K562 (cell line): ENCODE data around the gene NCF1. TPM values are rescaled to one million over a fixed set of nuclear protein-coding genes. Genes with fewer than 3 reads are reported as not detected.
"Not testable (repeated sequence)": the region's sequence is repeated elsewhere in the genome, so short reads cannot be mapped to it uniquely, and the experiment has no call there.

Experiments
- ATAC-seq: fragments of 200-7000 bp; cut with Tn5 transposase; 3 replicates; pipeline ENCODE4 v1.9.1; 2020; ENCODE audit warnings: moderate library complexity
- Bru-seq: library from RNA; stranded (reverse); fragments of 400-500 nt; gene quantifications from one replicate; lab custom pipeline; 2021; lab: Mats Ljungman, UMichigan
- BruChase-seq, 2 experiments: library from RNA; stranded (reverse); fragments of 400-500 nt; gene quantifications; one replicate each; lab custom pipeline; 2021; lab: Mats Ljungman, UMichigan
- BruUV-seq: library from RNA; stranded (reverse); fragments of 400-500 nt; replicated peaks from 2 replicates; lab custom pipeline; 2021; lab: Mats Ljungman, UMichigan
- CTCF ChIA-PET: fragments of 300-600 bp; formaldehyde crosslinking; extraction: SDS; loops from one replicate; lab custom pipeline; 2021; ENCODE audit warnings: low intra/inter-chr PET ratio; lab: Yijun Ruan, JAX
- POLR2A ChIA-PET: fragments of 300-600, 350-650 bp; sonication (Branson Sonifier 250); formaldehyde crosslinking; extraction: SDS; loops from one replicate; lab custom pipeline; 2021; ENCODE audit warnings: antibody characterized with exemption, inconsistent platforms; lab: Yijun Ruan, JAX
- DNase-seq, 4 experiments: peaks; one replicate each; pipeline versions ENCODE4 v3.0.0 to v3.0.0-alpha.2; 2011 to 2018; ENCODE audit warnings: low spot score in 3 of 4, mixed read lengths in 3 of 4; ENCODE audit errors: extremely low read depth in 1 of 4
- FAIRE-seq: peaks from 2 replicates; lab custom pipeline; 2011; peaks lifted over from hg19 to GRCh38; lab: Jason Lieb, UNC
- H2AFZ ChIP-seq: 2 replicates; pipeline ENCODE4 v1.6.0; 2011; ENCODE audit warnings: low read depth, low read length, control low read depth, inconsistent platforms
- H3K27ac ChIP-seq: fragments of 200-600 bp; 3 replicates; pipeline ENCODE4 v1.8.0; 2011; ENCODE audit warnings: low read depth, mild to moderate bottlenecking, control low read depth, inconsistent platforms, low read length, moderate library complexity, mixed read lengths; ENCODE audit errors: extremely low read depth
- H3K27me3 ChIP-seq, 2 experiments: fragments of 300-600 bp in 1 of 2; 2 replicates in 1 of 2; 3 replicates in 1 of 2; pipeline versions ENCODE4 v1.6.0 to v1.8.0; 2011; ENCODE audit warnings: inconsistent platforms in 2 of 2, low read length in 2 of 2, mild to moderate bottlenecking in 1 of 2, mixed read lengths in 1 of 2, moderate library complexity in 1 of 2; ENCODE audit not compliant: control insufficient read depth in 2 of 2, insufficient read depth in 2 of 2
- H3K36me3 ChIP-seq: fragments of 300-600 bp; 3 replicates; pipeline ENCODE4 v1.8.0; 2011; ENCODE audit warnings: mild to moderate bottlenecking, low read length, inconsistent platforms; ENCODE audit not compliant: control insufficient read depth, insufficient read depth
- H3K4me1 ChIP-seq, 2 experiments: fragments of 200-600 bp in 1 of 2; replicated peaks in 1 of 2; 2 replicates in 1 of 2; 3 replicates in 1 of 2; pipeline versions ENCODE4 v1.5.1 to v1.8.0; 2011; ENCODE audit warnings: inconsistent platforms in 2 of 2, low read length in 2 of 2, mild to moderate bottlenecking in 1 of 2, mixed read lengths in 1 of 2, moderate library complexity in 1 of 2; ENCODE audit not compliant: control insufficient read depth in 2 of 2, insufficient read depth in 2 of 2
- H3K4me2 ChIP-seq: 2 replicates; pipeline ENCODE4 v1.6.1; 2011; ENCODE audit warnings: low read length, control low read depth, inconsistent platforms, mixed read lengths; ENCODE audit not compliant: insufficient read depth
- H3K4me3 ChIP-seq: fragments of 200-600 bp; sonication (generic), shearing (Covaris generic); 2 replicates; pipeline ENCODE4 v1.5.1; 2016; ENCODE audit warnings: control low read depth, inconsistent platforms
- H3K79me2 ChIP-seq: fragments of 200-600 bp; 3 replicates; pipeline ENCODE4 v1.8.0; 2011; ENCODE audit warnings: low read length, inconsistent platforms; ENCODE audit not compliant: control insufficient read depth, insufficient read depth
- H3K9ac ChIP-seq, 2 experiments: 2 replicates each; pipeline versions ENCODE4 v1.6.0 to v1.6.1; 2011; ENCODE audit warnings: low read depth in 2 of 2, low read length in 2 of 2, control low read depth in 1 of 2, inconsistent platforms in 1 of 2, mild to moderate bottlenecking in 1 of 2, mixed read lengths in 1 of 2; ENCODE audit not compliant: insufficient read depth in 1 of 2
- H3K9me1 ChIP-seq: one replicate; pipeline ENCODE4 v1.6.0; 2011; ENCODE audit warnings: inconsistent platforms, mild to moderate bottlenecking, low read length, moderate library complexity; ENCODE audit not compliant: control insufficient read depth, insufficient read depth
- H3K9me3 ChIP-seq: replicated peaks from 2 replicates; pipeline ENCODE4 v1.5.1; 2011; ENCODE audit warnings: low read depth, low read length, inconsistent platforms; ENCODE audit not compliant: control insufficient read depth, insufficient read depth
- H4K20me1 ChIP-seq: replicated peaks from 2 replicates; pipeline ENCODE4 v1.6.1; 2011; ENCODE audit warnings: low read length, inconsistent platforms, mixed read lengths; ENCODE audit not compliant: control insufficient read depth, insufficient read depth
- WGBS: fragments of 100-300 bp; shearing (Covaris generic); methylation state at CpG from one replicate; pipeline ENCODE4 v1.1.6; 2016; ENCODE audit warnings: low coverage, mixed read lengths; ENCODE audit not compliant: insufficient coverage; ENCODE audit errors: missing lambda C conversion rate; 5-methylcytosine and 5-hydroxymethylcytosine counted together
- in situ Hi-C: fragments of 300-500 bp; cut with MboI; formaldehyde crosslinking; loops from 4 replicates; pipeline ENCODE4 v1.15.0; 2018; ENCODE audit warnings: inconsistent platforms, mixed read lengths
- intact Hi-C: fragments of 100-400 bp; cut with micrococcal nuclease; formaldehyde crosslinking; loops from 2 replicates; pipeline ENCODE4 v1.14.2; 2022
- long read RNA-seq, 3 experiments: library from polyadenylated mRNA in 2 of 3; library from RNA in 1 of 3; unstranded in 2 of 3; stranded (forward) in 1 of 3; transcript quantifications; one replicate each; pipeline ENCODE4 v2.0.0, GENCODE V29; 2019 to 2022
- polyA minus RNA-seq, 3 experiments: library from RNA; depleted of rRNA, polyadenylated mRNA; stranded (reverse); fragments of >200 nt; gene quantifications; 2 replicates each; pipeline ENCODE4 v1.2.3, GENCODE V29; 2011
- polyA plus RNA-seq, 8 experiments: library from polyadenylated mRNA; depleted of rRNA in 4 of 8; stranded (reverse) in 5 of 8; unstranded in 3 of 8; fragments of >200 nt; fragmentation: Nextera tagmentation in 2 of 8; fragmentation: Illumina TruSeq in 1 of 8; extraction: Ambion mirVana in 2 of 8; extraction: Trizol in 1 of 8; gene quantifications; 2 replicates each; pipeline versions ENCODE4 v1.2.1 to v1.2.3, GENCODE V29; 2011 to 2014; ENCODE audit warnings: inconsistent platforms in 1 of 8, missing spikeins in 1 of 8
- total RNA-seq, 7 experiments: library from RNA; depleted of rRNA in 6 of 7; stranded (reverse); fragments of >200 nt in 6 of 7; fragmentation: Illumina TruSeq in 2 of 7; extraction: Trizol in 2 of 7; gene quantifications; 2 replicates each; pipeline versions ENCODE4 v1.2.1 to v1.2.3, GENCODE V29; 2011 to 2021; ENCODE audit warnings: low replicate concordance in 1 of 7

The NCF1 gene
- not detected in 2 replicates for total RNA-seq (2011; cell fraction: chromatin; rRNA removed; ENCODE audit: low replicate concordance)
- total RNA-seq (2011; cell fraction: nucleolus; rRNA removed), result not detected in 2 replicates
- total RNA-seq (2011; cell fraction: nucleoplasm; rRNA removed), result 0.99 TPM in 1 of 2 replicates, not detected in the other
- total RNA-seq (2014; rRNA removed) (0.29 TPM in 1 of 2 replicates, not detected in the other), total RNA-seq (2014; rRNA removed; fragmentation: Illumina TruSeq; extraction: Trizol) (not detected in 2 replicates), total RNA-seq (2015; rRNA removed; fragmentation: Illumina TruSeq; extraction: Trizol) (0.19 TPM in 1 of 2 replicates, not detected in the other), total RNA-seq (2021) (0.29 TPM in 1 of 2 replicates, not detected in the other), polyA plus RNA-seq (2011; rRNA removed) (0.07 TPM in 1 of 2 replicates, not detected in the other), polyA plus RNA-seq (2014; fragmentation: Illumina TruSeq; extraction: Trizol) (not detected in 2 replicates), polyA plus RNA-seq (2014; fragmentation: Nextera tagmentation; extraction: Ambion mirVana) (not detected), polyA plus RNA-seq (2014; rRNA removed) (0.26 TPM in 1 of 2 replicates, not detected in the other), polyA minus RNA-seq (2011; rRNA and poly(A)+ RNA removed) (0.12 and 0.21 TPM in 2 replicates), Bru-seq, nascent RNA (not detected), BruChase-seq, experiment 1, labeled RNA remaining after a 2-hour chase (percentile 20 among the genes with signal in this experiment), BruChase-seq, experiment 2, labeled RNA remaining after a 6-hour chase (percentile 6 among the genes with signal in this experiment)
- polyA plus RNA-seq (2011; cell fraction: cytosol; rRNA removed), result 0.03 and 0.09 TPM in 2 replicates
- polyA plus RNA-seq (2011; cell fraction: nucleus; rRNA removed), result 0.14 and 0.49 TPM in 2 replicates
- 0.33 and 0.39 TPM in 2 replicates for polyA plus RNA-seq (2012)
- not detected in 2 replicates for polyA minus RNA-seq (2011; cell fraction: cytosol; rRNA and poly(A)+ RNA removed)
- 0.13 TPM in 1 of 2 replicates, not detected in the other for polyA minus RNA-seq (2011; cell fraction: nucleus; rRNA and poly(A)+ RNA removed)
- long read RNA-seq, experiment 1, result 0 reads
- long read RNA-seq, experiment 2, result 0 reads
- long read RNA-seq, experiment 3, result 0 reads

DNA sequence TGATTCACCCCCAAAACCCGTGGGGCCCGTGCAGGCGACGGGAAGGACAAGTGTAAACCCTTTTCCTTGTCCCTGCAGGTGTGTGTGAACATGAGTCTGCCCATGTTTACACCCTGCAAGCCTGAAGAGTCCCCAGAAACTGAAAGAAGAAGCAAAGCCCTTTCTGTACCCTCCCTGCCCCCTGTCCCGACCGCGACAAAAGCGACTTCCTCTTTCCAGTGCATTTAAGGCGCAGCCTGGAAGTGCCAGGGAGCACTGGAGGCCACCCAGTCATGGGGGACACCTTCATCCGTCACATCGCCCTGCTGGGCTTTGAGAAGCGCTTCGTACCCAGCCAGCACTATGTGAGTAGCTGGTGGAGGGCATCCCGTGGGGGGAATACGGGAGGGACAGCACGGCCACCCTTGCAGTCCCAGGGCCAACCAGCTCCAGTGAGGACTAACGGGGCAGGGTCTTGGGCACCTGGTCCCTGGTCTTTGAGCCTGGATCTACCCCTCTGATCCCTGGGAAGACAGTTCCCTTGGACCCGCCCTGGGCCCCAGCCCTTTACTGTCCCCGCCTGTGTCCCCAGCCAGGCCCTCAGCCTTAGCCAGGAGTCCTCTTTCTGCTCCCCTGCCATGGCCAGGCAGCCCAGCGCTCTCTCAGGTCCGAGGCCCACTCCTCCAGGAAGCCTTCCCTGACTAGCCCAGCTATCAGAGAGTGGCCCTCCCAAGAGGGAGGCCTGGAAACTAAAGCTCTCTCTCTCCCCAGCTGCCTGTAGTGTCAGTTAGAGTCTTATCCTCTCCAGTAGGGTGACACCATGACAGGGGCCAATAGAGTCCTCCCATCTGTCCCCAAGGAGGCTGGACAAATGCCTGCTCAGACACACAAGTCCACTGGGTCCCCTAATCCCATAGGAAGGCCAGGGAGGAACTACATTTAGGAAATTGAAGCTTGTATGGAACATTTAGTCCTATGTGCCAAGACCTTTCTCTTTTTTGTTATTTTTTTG lies at the start of gene NCF1:
TSS of gene NCF1 (plus strand) at position 252 of the 991 bp plus-strand sequence. CDS start at position 273, 21 bp downstream.
- ATAC-seq, result peak; percentile 81
- H3K79me2 ChIP-seq, POLR2A ChIA-PET, H3K27me3 ChIP-seq, CTCF ChIA-PET, H2AFZ ChIP-seq, H4K20me1 ChIP-seq, H3K4me2 ChIP-seq, H3K36me3 ChIP-seq, H3K9me1 ChIP-seq, in situ Hi-C loops, DNase-seq, intact Hi-C loops, H3K9me3 ChIP-seq, BruUV-seq, H3K27ac ChIP-seq, FAIRE-seq, H3K9ac ChIP-seq, H3K4me1 ChIP-seq, H3K4me3 ChIP-seq: not testable (repeated sequence)
- no CpG with 5 or more reads among the region's 21 CpGs for WGBS
